WERI-Rb-1 (cell line): Measurements from ENCODE around the gene DICER1.
"Not testable (repeated sequence)": the region's sequence is repeated elsewhere in the genome, so short reads cannot be mapped to it uniquely, and the experiment has no call there.

Source experiments
- DNase-seq: peaks from one replicate; pipeline ENCODE4 v3.0.0-alpha.2; 2020
- H3K27ac ChIP-seq: fragments of 250-450 bp; sonication (Bioruptor Pico); 2 replicates; pipeline ENCODE4 v1.5.1; 2020; ENCODE audit warnings: mild to moderate bottlenecking, moderate library complexity
- H3K27me3 ChIP-seq: fragments of 250-450 bp; sonication (Bioruptor Pico); 2 replicates; pipeline ENCODE4 v1.5.1; 2021; ENCODE audit warnings: mild to moderate bottlenecking, low read depth, moderate library complexity; ENCODE audit not compliant: insufficient read depth, severe bottlenecking
- H3K36me3 ChIP-seq: fragments of 250-450 bp; sonication (Bioruptor Pico); 2 replicates; pipeline ENCODE4 v1.5.1; 2020; ENCODE audit warnings: mild to moderate bottlenecking, moderate library complexity
- H3K4me3 ChIP-seq: 2 replicates; pipeline ENCODE4 v1.5.1; 2011; ENCODE audit warnings: low read depth, mild to moderate bottlenecking, control low read depth, low read length
- H3K9me3 ChIP-seq: fragments of 250-450 bp; sonication (Bioruptor Pico); 2 replicates; pipeline ENCODE4 v1.5.1; 2021; ENCODE audit warnings: mild to moderate bottlenecking, moderate library complexity; ENCODE audit not compliant: severe bottlenecking
- CTCF ChIP-seq: IDR thresholded peaks from 2 replicates; pipeline ENCODE4 v1.5.1; 2011; ENCODE audit warnings: low read depth, mild to moderate bottlenecking, control low read depth, inconsistent platforms, low read length

The DICER1 gene

GRCh38 chr14:95143808-95144620 is 13.3 kb downstream of the DICER1 start:
- TF ChIP-seq CTCF: no peak
- Histone ChIP-seq H3K9me3 (no peaks in the 10 kb centered on the region), H3K27me3 (no peaks in the 10 kb centered on the region), H3K27ac (no peak overlapping the region), H3K36me3 (peaks cover 6% of the 10 kb centered on the region), H3K4me3 (no peak overlapping the region)
- DNase-seq: no peak

- no peaks in the 10 kb centered on the region for H3K27me3 ChIP-seq
- no peak for DNase-seq
- TF ChIP-seq CTCF: no peak
- no peak overlapping the region for H3K27ac ChIP-seq
- H3K36me3 ChIP-seq: peaks cover 6% of the 10 kb centered on the region; the same call in 1 of the 2 replicates
- no peak overlapping the region for H3K4me3 ChIP-seq
- H3K9me3 ChIP-seq: no peaks in the 10 kb centered on the region
These were observed 15.1 kb downstream of the DICER1 start for GRCh38 chr14:95142208-95142607.

GRCh38 chr14:95141684-95142083 is 15.6 kb downstream of the DICER1 start:
- Histone ChIP-seq H3K27ac (no peak overlapping the region), H3K4me3 (no peak overlapping the region), H3K36me3 (peaks cover 6% of the 10 kb centered on the region; the same call in 1 of the 2 replicates), H3K9me3 (no peaks in the 10 kb centered on the region), H3K27me3 (no peaks in the 10 kb centered on the region)
- DNase-seq: no peak
- no peak for TF ChIP-seq CTCF

GRCh38 chr14:95140060-95140858 is 17.1 kb downstream of the DICER1 start:
- Histone ChIP-seq H3K27me3 (no peaks in the 10 kb centered on the region), H3K27ac (no peak overlapping the region)

GRCh38 chr14:95138876-95139275 is 18.5 kb downstream of the DICER1 start:
- Histone ChIP-seq H3K27ac (no peak overlapping the region), H3K9me3 (no peaks in the 10 kb centered on the region), H3K27me3 (no peaks in the 10 kb centered on the region), H3K36me3 (peaks cover 19% of the 10 kb centered on the region), H3K4me3 (no peak overlapping the region)
- DNase-seq: no peak
- no peak for TF ChIP-seq CTCF

More at GRCh38 chr14:95140060-95140858, 17.1 kb downstream of the DICER1 start:
- Histone ChIP-seq H3K36me3 (peaks cover 18% of the 10 kb centered on the region), H3K9me3 (no peaks in the 10 kb centered on the region), H3K4me3 (no peak overlapping the region)
- DNase-seq: no peak
- no peak for TF ChIP-seq CTCF

- DNase-seq, H3K9me3 ChIP-seq, H3K27me3 ChIP-seq, H3K4me3 ChIP-seq, H3K27ac ChIP-seq: not testable (repeated sequence)
- H3K36me3 ChIP-seq: peaks cover 19% of the 10 kb centered on the region
These were observed 18.9 kb downstream of the DICER1 start for GRCh38 chr14:95138455-95138854.
